ENCODE results near the gene CAPNS1. TPM values are rescaled to one million over a fixed set of nuclear protein-coding genes. Genes with fewer than 3 reads are reported as not detected.

CAPNS1 gene
- total and polyA plus RNA-seq, 12 donors, result 94.8 to 916 (median 609) TPM

DNA sequence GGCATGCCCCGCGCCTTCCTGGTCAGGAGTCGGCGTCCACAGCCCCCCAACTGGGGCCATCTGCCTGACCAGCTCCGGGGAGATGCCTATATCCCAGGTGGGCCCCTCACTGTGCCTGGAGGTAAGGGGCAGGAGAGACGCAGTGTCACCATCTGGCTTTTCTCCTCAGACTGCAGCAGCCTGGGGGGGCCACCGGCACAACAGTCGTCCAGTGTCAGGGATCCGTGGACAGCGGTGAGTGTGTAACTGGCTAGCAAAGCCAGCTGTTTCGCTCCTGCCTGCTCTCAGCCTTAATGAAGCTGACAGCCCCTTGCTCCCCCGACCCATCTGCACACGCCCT lies 28.7 kb upstream of the CAPNS1 start:
- Histone ChIP-seq H3K4me3 (no peak overlapping the region), H3K9me3 (replicated peaks in 1 of 3) (no peaks in the 10 kb centered on the region), H3K27me3 (no peaks in the 10 kb centered on the region), H3K4me1 (replicated peaks in 1 of 2) (peaks cover 7 to 13% of the 10 kb centered on the region in 2 donors), H3K27ac (no peak overlapping the region), H3K36me3 (replicated peaks in 1 of 2) (peaks cover 0 to 4% of the 10 kb centered on the region in 2 donors)
- intact Hi-C loops (cut with DNase I), result loop anchor here in 1 of 2 donors (10.0 kb wide), 1 partner anchor 46 kb away; no protein-coding TSS in a partner anchor
- DNase-seq, result no peak
- WGBS, 4 donors, result 86 to 93% (median 89%) methylated on average over 3 to 13 of the region's 13 CpGs
- TF ChIP-seq POLR2A (IDR thresholded peaks at IDR 0.05), result no peak
- TF ChIP-seq, protein P1, sequence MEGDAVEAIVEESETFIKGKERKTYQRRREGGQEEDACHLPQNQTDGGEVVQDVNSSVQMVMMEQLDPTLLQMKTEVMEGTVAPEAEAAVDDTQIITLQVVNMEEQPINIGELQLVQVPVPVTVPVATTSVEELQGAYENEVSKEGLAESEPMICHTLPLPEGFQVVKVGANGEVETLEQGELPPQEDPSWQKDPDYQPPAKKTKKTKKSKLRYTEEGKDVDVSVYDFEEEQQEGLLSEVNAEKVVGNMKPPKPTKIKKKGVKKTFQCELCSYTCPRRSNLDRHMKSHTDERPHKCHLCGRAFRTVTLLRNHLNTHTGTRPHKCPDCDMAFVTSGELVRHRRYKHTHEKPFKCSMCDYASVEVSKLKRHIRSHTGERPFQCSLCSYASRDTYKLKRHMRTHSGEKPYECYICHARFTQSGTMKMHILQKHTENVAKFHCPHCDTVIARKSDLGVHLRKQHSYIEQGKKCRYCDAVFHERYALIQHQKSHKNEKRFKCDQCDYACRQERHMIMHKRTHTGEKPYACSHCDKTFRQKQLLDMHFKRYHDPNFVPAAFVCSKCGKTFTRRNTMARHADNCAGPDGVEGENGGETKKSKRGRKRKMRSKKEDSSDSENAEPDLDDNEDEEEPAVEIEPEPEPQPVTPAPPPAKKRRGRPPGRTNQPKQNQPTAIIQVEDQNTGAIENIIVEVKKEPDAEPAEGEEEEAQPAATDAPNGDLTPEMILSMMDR (IDR thresholded peaks at IDR 0.05), result no peak

- no peak overlapping the region for H3K27ac ChIP-seq
- H3K36me3 ChIP-seq (replicated peaks in 1 of 2), result peaks cover 0 to 14% of the 10 kb centered on the region in 2 donors
- WGBS, 4 donors, result 93 to 99% (median 96%) methylated on average over 3 to 10 of the region's 10 CpGs
- H3K4me3 ChIP-seq, result no peak overlapping the region
- no peaks in the 10 kb centered on the region for H3K27me3 ChIP-seq
- no peak for TF ChIP-seq POLR2A (IDR thresholded peaks at IDR 0.05)
- TF ChIP-seq, protein P1 (IDR thresholded peaks at IDR 0.05), result no peak
- intact Hi-C loops (cut with DNase I), result loop anchor here in 1 of 2 donors (10.0 kb wide), 1 partner anchor 48 kb away; no protein-coding TSS in a partner anchor
- H3K9me3 ChIP-seq (replicated peaks in 1 of 3), result no peaks in the 10 kb centered on the region
- peaks cover 7 to 22% of the 10 kb centered on the region in 2 donors for H3K4me1 ChIP-seq (replicated peaks in 1 of 2)
- no peak for DNase-seq
These were observed 27.2 kb upstream of the CAPNS1 start for GRCh38 chr19:36112678-36113077.

- Histone ChIP-seq H3K9me3 (replicated peaks in 1 of 3) (no peaks in the 10 kb centered on the region), H3K36me3 (replicated peaks in 1 of 2) (peaks cover 0 to 21% of the 10 kb centered on the region in 2 donors), H3K4me3 (peak overlapping the region in 1 of 4 donors; percentile 89), H3K4me1 (replicated peaks in 1 of 2) (peaks cover 7 to 22% of the 10 kb centered on the region in 2 donors), H3K27ac (peak overlapping the region in 1 of 5 donors; percentile 89), H3K27me3 (no peaks in the 10 kb centered on the region)
- 89 to 93% (median 91%) methylated on average over 26 to 34 of the region's 34 CpGs for WGBS, 4 donors
- intact Hi-C loops (cut with DNase I), result loop anchor here in 1 of 2 donors (10.0 kb wide), 1 partner anchor 49 kb away; no protein-coding TSS in a partner anchor
- TF ChIP-seq, protein P1 (IDR thresholded peaks at IDR 0.05), result no peak
- no peak for TF ChIP-seq POLR2A (IDR thresholded peaks at IDR 0.05)
- no peak for DNase-seq
These were observed 26.4 kb upstream of the CAPNS1 start for GRCh38 chr19:36113425-36113824.

GRCh38 chr19:36113894-36114720 lies 25.8 kb upstream of the CAPNS1 start:
- DNase-seq, result peak; percentile 43 to 64 (median 49)
- Histone ChIP-seq H3K4me3 (peak overlapping the region; percentile 4 to 90 (median 69)), H3K36me3 (replicated peaks in 1 of 2) (peaks cover 0 to 26% of the 10 kb centered on the region in 2 donors), H3K4me1 (replicated peaks in 1 of 2) (peaks cover 7 to 22% of the 10 kb centered on the region in 2 donors), H3K9me3 (replicated peaks in 1 of 3) (no peaks in the 10 kb centered on the region), H3K27ac (peak overlapping the region; percentile 49 to 92 (median 67)), H3K27me3 (no peaks in the 10 kb centered on the region)
- 2 to 18% (median 9%) methylated on average over 28 to 48 of the region's 48 CpGs for WGBS, 4 donors
- intact Hi-C loops (cut with DNase I), result loop anchor here in 1 of 2 donors (10.0 kb wide), 1 partner anchor 49 kb away; no protein-coding TSS in a partner anchor
- TF ChIP-seq POLR2A (IDR thresholded peaks at IDR 0.05), result no peak
- TF ChIP-seq, protein P1 (IDR thresholded peaks at IDR 0.05), result peak in 2 of 6 experiments; percentile 6 to 11
